K562 (cell line): Measurements from ENCODE around the gene IL6R. TPM values are rescaled to one million over a fixed set of nuclear protein-coding genes. Genes with fewer than 3 reads are reported as not detected.

Source experiments
- ATAC-seq: fragments of 200-7000 bp; cut with Tn5 transposase; 3 replicates; pipeline ENCODE4 v1.9.1; 2020; ENCODE audit warnings: moderate library complexity
- BruUV-seq: library from RNA; stranded (reverse); fragments of 400-500 nt; replicated peaks from 2 replicates; lab custom pipeline; 2021; lab: Mats Ljungman, UMichigan
- CTCF ChIA-PET: fragments of 300-600 bp; formaldehyde crosslinking; extraction: SDS; loops from one replicate; lab custom pipeline; 2021; ENCODE audit warnings: low intra/inter-chr PET ratio; lab: Yijun Ruan, JAX
- POLR2A ChIA-PET: fragments of 300-600, 350-650 bp; sonication (Branson Sonifier 250); formaldehyde crosslinking; extraction: SDS; loops from one replicate; lab custom pipeline; 2021; ENCODE audit warnings: antibody characterized with exemption, inconsistent platforms; lab: Yijun Ruan, JAX
- DNase-seq, 4 experiments: peaks; one replicate each; pipeline versions ENCODE4 v3.0.0 to v3.0.0-alpha.2; 2011 to 2018; ENCODE audit warnings: low spot score in 3 of 4, mixed read lengths in 3 of 4; ENCODE audit errors: extremely low read depth in 1 of 4
- FAIRE-seq: peaks from 2 replicates; lab custom pipeline; 2011; peaks lifted over from hg19 to GRCh38; lab: Jason Lieb, UNC
- H2AFZ ChIP-seq: 2 replicates; pipeline ENCODE4 v1.6.0; 2011; ENCODE audit warnings: low read depth, low read length, control low read depth, inconsistent platforms
- H3K27ac ChIP-seq: fragments of 200-600 bp; 3 replicates; pipeline ENCODE4 v1.8.0; 2011; ENCODE audit warnings: low read depth, mild to moderate bottlenecking, control low read depth, inconsistent platforms, low read length, moderate library complexity, mixed read lengths; ENCODE audit errors: extremely low read depth
- H3K27me3 ChIP-seq, 2 experiments: fragments of 300-600 bp in 1 of 2; 2 replicates in 1 of 2; 3 replicates in 1 of 2; pipeline versions ENCODE4 v1.6.0 to v1.8.0; 2011; ENCODE audit warnings: inconsistent platforms in 2 of 2, low read length in 2 of 2, mild to moderate bottlenecking in 1 of 2, mixed read lengths in 1 of 2, moderate library complexity in 1 of 2; ENCODE audit not compliant: control insufficient read depth in 2 of 2, insufficient read depth in 2 of 2
- H3K36me3 ChIP-seq: fragments of 300-600 bp; 3 replicates; pipeline ENCODE4 v1.8.0; 2011; ENCODE audit warnings: mild to moderate bottlenecking, low read length, inconsistent platforms; ENCODE audit not compliant: control insufficient read depth, insufficient read depth
- H3K4me1 ChIP-seq, 2 experiments: fragments of 200-600 bp in 1 of 2; replicated peaks in 1 of 2; 2 replicates in 1 of 2; 3 replicates in 1 of 2; pipeline versions ENCODE4 v1.5.1 to v1.8.0; 2011; ENCODE audit warnings: inconsistent platforms in 2 of 2, low read length in 2 of 2, mild to moderate bottlenecking in 1 of 2, mixed read lengths in 1 of 2, moderate library complexity in 1 of 2; ENCODE audit not compliant: control insufficient read depth in 2 of 2, insufficient read depth in 2 of 2
- H3K4me2 ChIP-seq: 2 replicates; pipeline ENCODE4 v1.6.1; 2011; ENCODE audit warnings: low read length, control low read depth, inconsistent platforms, mixed read lengths; ENCODE audit not compliant: insufficient read depth
- H3K4me3 ChIP-seq: fragments of 200-600 bp; sonication (generic), shearing (Covaris generic); 2 replicates; pipeline ENCODE4 v1.5.1; 2016; ENCODE audit warnings: control low read depth, inconsistent platforms
- H3K79me2 ChIP-seq: fragments of 200-600 bp; 3 replicates; pipeline ENCODE4 v1.8.0; 2011; ENCODE audit warnings: low read length, inconsistent platforms; ENCODE audit not compliant: control insufficient read depth, insufficient read depth
- H3K9ac ChIP-seq, 2 experiments: 2 replicates each; pipeline versions ENCODE4 v1.6.0 to v1.6.1; 2011; ENCODE audit warnings: low read depth in 2 of 2, low read length in 2 of 2, control low read depth in 1 of 2, inconsistent platforms in 1 of 2, mild to moderate bottlenecking in 1 of 2, mixed read lengths in 1 of 2; ENCODE audit not compliant: insufficient read depth in 1 of 2
- H3K9me1 ChIP-seq: one replicate; pipeline ENCODE4 v1.6.0; 2011; ENCODE audit warnings: inconsistent platforms, mild to moderate bottlenecking, low read length, moderate library complexity; ENCODE audit not compliant: control insufficient read depth, insufficient read depth
- H3K9me3 ChIP-seq: replicated peaks from 2 replicates; pipeline ENCODE4 v1.5.1; 2011; ENCODE audit warnings: low read depth, low read length, inconsistent platforms; ENCODE audit not compliant: control insufficient read depth, insufficient read depth
- H4K20me1 ChIP-seq: replicated peaks from 2 replicates; pipeline ENCODE4 v1.6.1; 2011; ENCODE audit warnings: low read length, inconsistent platforms, mixed read lengths; ENCODE audit not compliant: control insufficient read depth, insufficient read depth
- ATF2 ChIP-seq: sonication (generic); formaldehyde crosslinking; IDR thresholded peaks from 2 replicates; pipeline ENCODE4 v1.8.1; 2022; ENCODE audit warnings: missing genetic modification reagents
- CBFA2T3 ChIP-seq: fragments of 450-650 bp; IDR thresholded peaks from 2 replicates; pipeline ENCODE4 v1.6.1; 2017
- CHCHD3 ChIP-seq: fragments of 250-450 bp; sonication (Bioruptor Pico); IDR thresholded peaks from 2 replicates; pipeline ENCODE4 v2.1.2; 2022; ENCODE audit warnings: mild to moderate bottlenecking
- CREB3 ChIP-seq: fragments of 450-650 bp; conservative IDR thresholded peaks from 2 replicates; pipeline ENCODE4 v1.6.1; 2016; ENCODE audit warnings: missing genetic modification characterization, low read depth, mild to moderate bottlenecking, missing compliant biosample characterization, moderate library complexity
- ESRRB ChIP-seq: fragments of 250-450 bp; sonication (Bioruptor Pico); IDR thresholded peaks from 2 replicates; pipeline ENCODE4 v1.5.0; 2020; ENCODE audit warnings: mild to moderate bottlenecking, moderate library complexity, borderline replicate concordance
- FOXP4 ChIP-seq: sonication (generic); formaldehyde crosslinking; IDR thresholded peaks from 2 replicates; pipeline ENCODE4 v1.8.0; 2022; ENCODE audit warnings: mild to moderate bottlenecking, missing genetic modification reagents, borderline replicate concordance
- HDAC8 ChIP-seq: fragments of 450-650 bp; IDR thresholded peaks from 2 replicates; pipeline ENCODE4 v1.6.1; 2016; ENCODE audit warnings: mild to moderate bottlenecking, missing genetic modification characterization, moderate library complexity, missing compliant biosample characterization
- ILK ChIP-seq: fragments of 450-650 bp; IDR thresholded peaks from 2 replicates; pipeline ENCODE4 v1.6.1; 2016; ENCODE audit warnings: missing genetic modification characterization, low read depth, mild to moderate bottlenecking, missing compliant biosample characterization, moderate library complexity, borderline replicate concordance
- MTA3 ChIP-seq: fragments of 450-650 bp; formaldehyde crosslinking; IDR thresholded peaks from 2 replicates; pipeline ENCODE4 v1.6.1; 2017; ENCODE audit warnings: mild to moderate bottlenecking, borderline replicate concordance
- MYNN ChIP-seq, 2 experiments: sonication (generic); formaldehyde crosslinking in 1 of 2; IDR thresholded peaks; 2 replicates each; pipeline versions ENCODE4 v1.5.0 to v1.6.1; 2016 to 2020; ENCODE audit warnings: antibody characterized with exemption in 1 of 2, missing genetic modification reagents in 1 of 2
- NKRF ChIP-seq: fragments of 450-650 bp; IDR thresholded peaks from 2 replicates; pipeline ENCODE4 v1.6.1; 2016; ENCODE audit warnings: borderline replicate concordance
- NUFIP1 ChIP-seq: fragments of 450-650 bp; IDR thresholded peaks from 2 replicates; pipeline ENCODE4 v1.6.1; 2018; ENCODE audit not compliant: partially characterized antibody
- RBM17 ChIP-seq: fragments of 200-400 bp; formaldehyde crosslinking; IDR thresholded peaks from 2 replicates; pipeline ENCODE4 v1.6.1; 2017; ENCODE audit warnings: low read depth, mild to moderate bottlenecking, low read length, borderline replicate concordance
- RNF2 ChIP-seq: sonication (generic); IDR thresholded peaks from 2 replicates; pipeline ENCODE4 v1.6.1; 2016
- ZNF263 ChIP-seq: sonication (generic); formaldehyde crosslinking; IDR thresholded peaks from 2 replicates; pipeline ENCODE4 v1.8.0; 2022; ENCODE audit warnings: mild to moderate bottlenecking, missing genetic modification reagents, borderline replicate concordance
- ZNF408 ChIP-seq: fragments of 250-450 bp; sonication (Bioruptor Pico); IDR thresholded peaks from 2 replicates; pipeline ENCODE4 v1.4.0; 2020; ENCODE audit warnings: low read depth, mild to moderate bottlenecking, moderate library complexity
- ZNF445 ChIP-seq: fragments of 250-450 bp; sonication (Bioruptor Pico); IDR thresholded peaks from 2 replicates; pipeline ENCODE4 v1.4.0; 2020; ENCODE audit warnings: low read depth, mild to moderate bottlenecking, moderate library complexity
- WGBS: fragments of 100-300 bp; shearing (Covaris generic); methylation state at CpG from one replicate; pipeline ENCODE4 v1.1.6; 2016; ENCODE audit warnings: low coverage, mixed read lengths; ENCODE audit not compliant: insufficient coverage; ENCODE audit errors: missing lambda C conversion rate; 5-methylcytosine and 5-hydroxymethylcytosine counted together
- in situ Hi-C: fragments of 300-500 bp; cut with MboI; formaldehyde crosslinking; loops from 4 replicates; pipeline ENCODE4 v1.15.0; 2018; ENCODE audit warnings: inconsistent platforms, mixed read lengths
- intact Hi-C: fragments of 100-400 bp; cut with micrococcal nuclease; formaldehyde crosslinking; loops from 2 replicates; pipeline ENCODE4 v1.14.2; 2022
- polyA plus RNA-seq, 8 experiments: library from polyadenylated mRNA; depleted of rRNA in 4 of 8; stranded (reverse) in 5 of 8; unstranded in 3 of 8; fragments of >200 nt; fragmentation: Nextera tagmentation in 2 of 8; fragmentation: Illumina TruSeq in 1 of 8; extraction: Ambion mirVana in 2 of 8; extraction: Trizol in 1 of 8; gene quantifications; 2 replicates each; pipeline versions ENCODE4 v1.2.1 to v1.2.3, GENCODE V29; 2011 to 2014; ENCODE audit warnings: inconsistent platforms in 1 of 8, missing spikeins in 1 of 8
- total RNA-seq, 7 experiments: library from RNA; depleted of rRNA in 6 of 7; stranded (reverse); fragments of >200 nt in 6 of 7; fragmentation: Illumina TruSeq in 2 of 7; extraction: Trizol in 2 of 7; gene quantifications; 2 replicates each; pipeline versions ENCODE4 v1.2.1 to v1.2.3, GENCODE V29; 2011 to 2021; ENCODE audit warnings: low replicate concordance in 1 of 7

IL6R gene
- total and polyA plus RNA-seq, 9 of the 15 experiments (the other 6 are each of a cell fraction or from before 2014, with no cell fraction given) = 0.05 to 1.1 (median 0.11) TPM; not detected in 2

- DNase-seq (no peak), FAIRE-seq (no peak), ATAC-seq (no peak)
- Histone ChIP-seq H3K9me1 (no peaks in the 10 kb centered on the region), H3K4me2 (no peak overlapping the region), H3K9ac (no peak overlapping the region), H3K4me1 (peaks cover 5 to 7% of the 10 kb centered on the region in 2 experiments; a peak in 4 of 5 replicates), H3K36me3 (no peaks in the 10 kb centered on the region), H3K27me3 (peaks cover 19 to 48% of the 10 kb centered on the region in 2 experiments), H3K79me2 (no peaks in the 10 kb centered on the region), H3K4me3 (no peak overlapping the region), H3K9me3 (no peaks in the 10 kb centered on the region), H3K27ac (no peak overlapping the region), H4K20me1 (0 out of 2 replicates have a peak, but pooled peaks cover 3% of the 10 kb centered on the region), H2AFZ (no peak overlapping the region)
- POLR2A ChIA-PET = interaction anchor here (0.6 to 1.3 kb wide), 4 partner anchors 9 to 438 kb away, joined by 3 to 8 read pairs (median 3); no protein-coding TSS in a partner anchor
- CTCF ChIA-PET = no interaction called here
- no TSS peak for BruUV-seq
- intact Hi-C loops = no loop called here
- 0% methylated on average over 7 of the region's 7 CpGs for WGBS
- in situ Hi-C loops = no loop called here
- TF ChIP-seq MYNN (IDR thresholded peaks at IDR 0.05) (no peak), MYNN (CRISPR knock-in tag; IDR thresholded peaks at IDR 0.05) (no peak), CBFA2T3 (no peak), ZNF263 (CRISPR knock-in tag) (no peak), FOXP4 (CRISPR knock-in tag) (no peak), ILK (tag) (no peak), ZNF445 (no peak), RBM17 (no peak), NKRF (no peak), MTA3 (no peak), ESRRB (CRISPR knock-in tag) (no peak), ZNF408 (CRISPR knock-in tag) (no peak), ATF2 (CRISPR knock-in tag) (no peak), CREB3 (no peak), RNF2 (no peak), CHCHD3 (no peak), NUFIP1 (no peak), HDAC8 (no peak)
These were observed 39.9 kb downstream of the IL6R start for GRCh38 chr1:154445040-154445472.
